WTC11 (cell line): ENCODE data around the gene RIPOR2.

Experiments used
- CTCF ChIP-seq: fragments of 200-600 bp; IDR thresholded peaks from 2 replicates; pipeline ENCODE4 v1.8.0; 2022; ENCODE audit warnings: antibody characterized with exemption
- ESRRA ChIP-seq: sonication (generic); formaldehyde crosslinking; IDR thresholded peaks from 2 replicates; pipeline ENCODE4 v1.8.1; 2022; ENCODE audit warnings: mild to moderate bottlenecking, missing genetic modification reagents, borderline replicate concordance
- FOXJ3 ChIP-seq: sonication (generic); formaldehyde crosslinking; IDR thresholded peaks from 2 replicates; pipeline ENCODE4 v1.9.0; 2021; ENCODE audit warnings: missing genetic modification reagents, mild to moderate bottlenecking, borderline replicate concordance
- HMGA2 ChIP-seq: fragments of 250-450 bp; sonication (Bioruptor Pico); IDR thresholded peaks from 2 replicates; pipeline ENCODE4 v1.4.0; 2021; ENCODE audit warnings: mild to moderate bottlenecking, moderate library complexity
- HMGXB4 ChIP-seq: sonication (generic); formaldehyde crosslinking; IDR thresholded peaks from 2 replicates; pipeline ENCODE4 v1.8.1; 2023; ENCODE audit warnings: mild to moderate bottlenecking, moderate library complexity, missing genetic modification reagents
- MAX ChIP-seq: sonication (generic); formaldehyde crosslinking; IDR thresholded peaks from 2 replicates; pipeline ENCODE4 v1.8.0; 2022; ENCODE audit warnings: mild to moderate bottlenecking, missing genetic modification reagents
- NFE2L1 ChIP-seq: sonication (generic); formaldehyde crosslinking; IDR thresholded peaks from 2 replicates; pipeline ENCODE4 v1.8.1; 2023; ENCODE audit warnings: missing genetic modification reagents
- NR2C2 ChIP-seq: sonication (generic); formaldehyde crosslinking; IDR thresholded peaks from 2 replicates; pipeline ENCODE4 v1.8.0; 2022; ENCODE audit warnings: mild to moderate bottlenecking, missing genetic modification reagents
- RORB ChIP-seq: fragments of 250-450 bp; sonication (Bioruptor Pico); IDR thresholded peaks from 2 replicates; pipeline ENCODE4 v1.9.0; 2021; ENCODE audit warnings: mild to moderate bottlenecking
- SMAD4 ChIP-seq: sonication (generic); formaldehyde crosslinking; IDR thresholded peaks from 2 replicates; pipeline ENCODE4 v1.8.0; 2022; ENCODE audit warnings: mild to moderate bottlenecking, missing genetic modification reagents
- TF ChIP-seq, protein P1 (sequence below): fragments of 250-450 bp; sonication (Bioruptor Pico); conservative IDR thresholded peaks from 2 replicates; pipeline ENCODE4 v1.9.0; 2021; ENCODE audit warnings: mild to moderate bottlenecking
- TF ChIP-seq, protein P2 (sequence below): sonication (generic); formaldehyde crosslinking; IDR thresholded peaks from 2 replicates; pipeline ENCODE4 v1.8.1; 2023; ENCODE audit warnings: mild to moderate bottlenecking, missing genetic modification reagents
- TF ChIP-seq, protein P3 (sequence below): sonication (generic); formaldehyde crosslinking; IDR thresholded peaks from 2 replicates; pipeline ENCODE4 v1.8.1; 2022; ENCODE audit warnings: low read depth, mild to moderate bottlenecking, moderate library complexity, missing genetic modification reagents, borderline replicate concordance

DNA sequence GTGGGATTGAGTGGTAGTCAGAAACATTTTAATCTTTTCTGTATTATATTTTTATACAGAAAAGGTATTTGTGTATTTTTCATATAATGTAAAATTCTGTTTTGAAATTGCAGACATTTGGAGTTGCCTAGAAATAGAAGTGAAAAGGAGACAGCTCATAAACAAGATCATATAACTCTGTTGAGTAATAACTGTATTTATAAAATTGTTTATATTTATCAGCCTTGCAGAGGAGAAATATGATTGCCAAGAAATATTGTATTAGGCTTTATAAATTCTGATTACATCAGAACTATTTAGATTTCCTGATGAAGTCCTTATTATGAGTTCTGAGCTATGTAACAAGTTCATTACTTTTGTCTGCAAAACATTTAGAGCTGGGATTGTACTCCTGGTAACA, 55.3 kb downstream of the RIPOR2 start:
- TF ChIP-seq CTCF (no peak), RORB (CRISPR knock-in tag) (no peak), NR2C2 (CRISPR knock-in tag) (no peak), HMGXB4 (CRISPR knock-in tag) (no peak), MAX (CRISPR knock-in tag) (no peak), FOXJ3 (CRISPR knock-in tag) (no peak), NFE2L1 (CRISPR knock-in tag) (no peak), ESRRA (CRISPR knock-in tag) (no peak), HMGA2 (CRISPR knock-in tag) (no peak), SMAD4 (no peak)
- TF ChIP-seq, protein P1, sequence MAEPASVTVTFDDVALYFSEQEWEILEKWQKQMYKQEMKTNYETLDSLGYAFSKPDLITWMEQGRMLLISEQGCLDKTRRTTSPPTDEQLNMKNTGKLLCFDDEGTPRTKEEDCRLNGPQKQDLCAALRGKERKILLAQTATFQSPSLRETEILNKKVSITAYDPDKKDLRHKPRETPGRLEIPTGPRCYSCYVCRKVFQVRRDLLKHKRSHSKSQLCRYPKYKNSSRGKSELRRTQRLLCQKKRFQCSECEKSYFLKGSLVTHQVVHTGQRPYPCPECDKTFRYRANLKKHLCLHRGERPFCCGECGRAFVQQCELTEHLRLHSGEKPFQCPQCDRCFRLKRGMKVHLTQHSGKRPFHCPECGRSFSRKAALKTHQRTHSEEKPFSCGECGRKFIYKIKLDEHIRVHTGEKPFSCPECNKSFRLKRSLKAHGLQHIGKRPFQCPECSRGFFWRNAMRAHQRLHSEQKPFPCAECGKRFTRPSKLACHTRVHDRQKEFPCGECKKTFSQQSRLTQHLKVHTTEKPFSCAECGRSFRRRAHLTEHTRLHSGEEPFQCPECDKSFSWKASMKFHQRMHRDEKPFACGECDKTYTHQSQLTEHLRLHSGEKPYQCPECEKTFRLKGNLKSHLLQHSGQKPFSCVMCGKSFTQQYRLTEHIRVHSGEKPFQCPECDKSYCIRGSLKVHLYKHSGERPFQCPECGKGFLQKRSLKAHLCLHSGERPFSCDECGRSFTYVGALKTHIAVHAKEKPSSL (CRISPR knock-in tag), result no peak
- TF ChIP-seq, protein P2, sequence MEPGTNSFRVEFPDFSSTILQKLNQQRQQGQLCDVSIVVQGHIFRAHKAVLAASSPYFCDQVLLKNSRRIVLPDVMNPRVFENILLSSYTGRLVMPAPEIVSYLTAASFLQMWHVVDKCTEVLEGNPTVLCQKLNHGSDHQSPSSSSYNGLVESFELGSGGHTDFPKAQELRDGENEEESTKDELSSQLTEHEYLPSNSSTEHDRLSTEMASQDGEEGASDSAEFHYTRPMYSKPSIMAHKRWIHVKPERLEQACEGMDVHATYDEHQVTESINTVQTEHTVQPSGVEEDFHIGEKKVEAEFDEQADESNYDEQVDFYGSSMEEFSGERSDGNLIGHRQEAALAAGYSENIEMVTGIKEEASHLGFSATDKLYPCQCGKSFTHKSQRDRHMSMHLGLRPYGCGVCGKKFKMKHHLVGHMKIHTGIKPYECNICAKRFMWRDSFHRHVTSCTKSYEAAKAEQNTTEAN (CRISPR knock-in tag), result no peak
- TF ChIP-seq, protein P3, sequence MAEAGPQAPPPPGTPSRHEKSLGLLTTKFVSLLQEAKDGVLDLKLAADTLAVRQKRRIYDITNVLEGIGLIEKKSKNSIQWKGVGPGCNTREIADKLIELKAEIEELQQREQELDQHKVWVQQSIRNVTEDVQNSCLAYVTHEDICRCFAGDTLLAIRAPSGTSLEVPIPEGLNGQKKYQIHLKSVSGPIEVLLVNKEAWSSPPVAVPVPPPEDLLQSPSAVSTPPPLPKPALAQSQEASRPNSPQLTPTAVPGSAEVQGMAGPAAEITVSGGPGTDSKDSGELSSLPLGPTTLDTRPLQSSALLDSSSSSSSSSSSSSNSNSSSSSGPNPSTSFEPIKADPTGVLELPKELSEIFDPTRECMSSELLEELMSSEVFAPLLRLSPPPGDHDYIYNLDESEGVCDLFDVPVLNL, result no peak
